WERI-Rb-1 (cell line): ENCODE data around the gene JAK2.

Experiments used
- DNase-seq: peaks from one replicate; pipeline ENCODE4 v3.0.0-alpha.2; 2020
- H3K27ac ChIP-seq: fragments of 250-450 bp; sonication (Bioruptor Pico); 2 replicates; pipeline ENCODE4 v1.5.1; 2020; ENCODE audit warnings: mild to moderate bottlenecking, moderate library complexity
- H3K27me3 ChIP-seq: fragments of 250-450 bp; sonication (Bioruptor Pico); 2 replicates; pipeline ENCODE4 v1.5.1; 2021; ENCODE audit warnings: mild to moderate bottlenecking, low read depth, moderate library complexity; ENCODE audit not compliant: insufficient read depth, severe bottlenecking
- H3K36me3 ChIP-seq: fragments of 250-450 bp; sonication (Bioruptor Pico); 2 replicates; pipeline ENCODE4 v1.5.1; 2020; ENCODE audit warnings: mild to moderate bottlenecking, moderate library complexity
- H3K4me3 ChIP-seq: 2 replicates; pipeline ENCODE4 v1.5.1; 2011; ENCODE audit warnings: low read depth, mild to moderate bottlenecking, control low read depth, low read length
- H3K9me3 ChIP-seq: fragments of 250-450 bp; sonication (Bioruptor Pico); 2 replicates; pipeline ENCODE4 v1.5.1; 2021; ENCODE audit warnings: mild to moderate bottlenecking, moderate library complexity; ENCODE audit not compliant: severe bottlenecking
- CTCF ChIP-seq: IDR thresholded peaks from 2 replicates; pipeline ENCODE4 v1.5.1; 2011; ENCODE audit warnings: low read depth, mild to moderate bottlenecking, control low read depth, inconsistent platforms, low read length

Gene JAK2

GRCh38 chr9:4973902-4974301, 11.2 kb upstream of the JAK2 start:
- DNase-seq = no peak
- no peak for TF ChIP-seq CTCF

GRCh38 chr9:4979239-4979638, 5.8 kb upstream of the JAK2 start:
- no peak for DNase-seq
- no peak overlapping the region for H3K4me3 ChIP-seq
- H3K27me3 ChIP-seq = no peaks in the 10 kb centered on the region
- no peaks in the 10 kb centered on the region for H3K9me3 ChIP-seq
- TF ChIP-seq CTCF = no peak
- H3K36me3 ChIP-seq = no peaks in the 10 kb centered on the region
- no peak overlapping the region for H3K27ac ChIP-seq

More at GRCh38 chr9:4973902-4974301, 11.2 kb upstream of the JAK2 start:
- Histone ChIP-seq H3K27me3 (no peaks in the 10 kb centered on the region), H3K27ac (no peak overlapping the region), H3K36me3 (no peaks in the 10 kb centered on the region), H3K4me3 (no peak overlapping the region), H3K9me3 (no peaks in the 10 kb centered on the region)

GRCh38 chr9:4980086-4980727, 4.9 kb upstream of the JAK2 start:
- Histone ChIP-seq H3K27ac (no peak overlapping the region), H3K27me3 (no peaks in the 10 kb centered on the region), H3K36me3 (peaks cover 4% of the 10 kb centered on the region; the same call in 1 of the 2 replicates), H3K9me3 (no peaks in the 10 kb centered on the region), H3K4me3 (no peak overlapping the region)
- no peak for DNase-seq
- TF ChIP-seq CTCF = no peak

- TF ChIP-seq CTCF = no peak
- Histone ChIP-seq H3K27ac (no peak overlapping the region), H3K9me3 (no peaks in the 10 kb centered on the region), H3K27me3 (no peaks in the 10 kb centered on the region), H3K4me3 (no peak overlapping the region), H3K36me3 (peaks cover 4% of the 10 kb centered on the region; the same call in 1 of the 2 replicates)
- no peak for DNase-seq
Measured at GRCh38 chr9:4982721-4983482, 2.2 kb upstream of the JAK2 start.

- Histone ChIP-seq H3K27ac (no peak overlapping the region), H3K4me3 (peak overlapping the region; percentile 83), H3K27me3 (no peaks in the 10 kb centered on the region), H3K36me3 (peaks cover 4% of the 10 kb centered on the region; the same call in 1 of the 2 replicates), H3K9me3 (no peaks in the 10 kb centered on the region)
- no peak for DNase-seq
- no peak for TF ChIP-seq CTCF
Measured at GRCh38 chr9:4983601-4984165, 1.4 kb upstream of the JAK2 start.
